Vagina (tissue), 2 donors: Measurements from ENCODE around the gene RNF144A.

Experiments
- POLR2A ChIP-seq, 2 donors: fragments of 450-650 bp; IDR thresholded peaks; one replicate each; pipeline ENCODE4 v1.6.1; 2017; ENCODE audit warnings: antibody characterized with exemption in 2 of 2, mild to moderate bottlenecking in 2 of 2, moderate library complexity in 2 of 2
- POLR2AphosphoS5 ChIP-seq, 2 donors: sonication (generic); formaldehyde crosslinking; IDR thresholded peaks; one replicate each; pipeline ENCODE4 v1.9.0; 2017; ENCODE audit warnings: antibody characterized with exemption in 2 of 2, mild to moderate bottlenecking in 2 of 2, low read depth in 1 of 2; ENCODE audit not compliant: insufficient read depth in 1 of 2
- TF ChIP-seq, protein P1 (sequence below), 3 experiments: fragments of 450-650 bp in 2 of 3; fragments of 200-600 bp in 1 of 3; sonication (generic) in 1 of 3; IDR thresholded peaks; one replicate each; pipeline ENCODE4 v1.5.1; 2017 to 2019; ENCODE audit warnings: antibody characterized with exemption in 3 of 3, mild to moderate bottlenecking in 2 of 3, moderate library complexity in 2 of 3

- TF ChIP-seq POLR2AphosphoS5 (IDR thresholded peaks at IDR 0.05; ENCODE audit: insufficient read depth in 1 of 2, low read depth in 1 of 2) (no peak), POLR2A (IDR thresholded peaks at IDR 0.05) (no peak)
- TF ChIP-seq, protein P1, sequence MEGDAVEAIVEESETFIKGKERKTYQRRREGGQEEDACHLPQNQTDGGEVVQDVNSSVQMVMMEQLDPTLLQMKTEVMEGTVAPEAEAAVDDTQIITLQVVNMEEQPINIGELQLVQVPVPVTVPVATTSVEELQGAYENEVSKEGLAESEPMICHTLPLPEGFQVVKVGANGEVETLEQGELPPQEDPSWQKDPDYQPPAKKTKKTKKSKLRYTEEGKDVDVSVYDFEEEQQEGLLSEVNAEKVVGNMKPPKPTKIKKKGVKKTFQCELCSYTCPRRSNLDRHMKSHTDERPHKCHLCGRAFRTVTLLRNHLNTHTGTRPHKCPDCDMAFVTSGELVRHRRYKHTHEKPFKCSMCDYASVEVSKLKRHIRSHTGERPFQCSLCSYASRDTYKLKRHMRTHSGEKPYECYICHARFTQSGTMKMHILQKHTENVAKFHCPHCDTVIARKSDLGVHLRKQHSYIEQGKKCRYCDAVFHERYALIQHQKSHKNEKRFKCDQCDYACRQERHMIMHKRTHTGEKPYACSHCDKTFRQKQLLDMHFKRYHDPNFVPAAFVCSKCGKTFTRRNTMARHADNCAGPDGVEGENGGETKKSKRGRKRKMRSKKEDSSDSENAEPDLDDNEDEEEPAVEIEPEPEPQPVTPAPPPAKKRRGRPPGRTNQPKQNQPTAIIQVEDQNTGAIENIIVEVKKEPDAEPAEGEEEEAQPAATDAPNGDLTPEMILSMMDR (IDR thresholded peaks at IDR 0.05) = no peak
These were observed 8.9 kb upstream of the RNF144A start for GRCh38 chr2:6908291-6908690.
